GM23248 (cell line): ENCODE data around the gene ADAT3.

ENCODE experiments used
- EZH2 ChIP-seq: fragments of 200-600 bp; sonication (generic); IDR thresholded peaks from 2 replicates; pipeline ENCODE4 v1.6.1; 2018; ENCODE audit warnings: antibody characterized with exemption, mild to moderate bottlenecking; ENCODE audit not compliant: insufficient read depth, poor library complexity, severe bottlenecking
- EZH2phosphoT487 ChIP-seq: fragments of 200-600 bp; sonication (generic); IDR thresholded peaks from 2 replicates; pipeline ENCODE4 v1.6.1; 2018; ENCODE audit warnings: antibody characterized with exemption, moderate library complexity, mild to moderate bottlenecking, low read depth; ENCODE audit not compliant: insufficient read depth

DNA sequence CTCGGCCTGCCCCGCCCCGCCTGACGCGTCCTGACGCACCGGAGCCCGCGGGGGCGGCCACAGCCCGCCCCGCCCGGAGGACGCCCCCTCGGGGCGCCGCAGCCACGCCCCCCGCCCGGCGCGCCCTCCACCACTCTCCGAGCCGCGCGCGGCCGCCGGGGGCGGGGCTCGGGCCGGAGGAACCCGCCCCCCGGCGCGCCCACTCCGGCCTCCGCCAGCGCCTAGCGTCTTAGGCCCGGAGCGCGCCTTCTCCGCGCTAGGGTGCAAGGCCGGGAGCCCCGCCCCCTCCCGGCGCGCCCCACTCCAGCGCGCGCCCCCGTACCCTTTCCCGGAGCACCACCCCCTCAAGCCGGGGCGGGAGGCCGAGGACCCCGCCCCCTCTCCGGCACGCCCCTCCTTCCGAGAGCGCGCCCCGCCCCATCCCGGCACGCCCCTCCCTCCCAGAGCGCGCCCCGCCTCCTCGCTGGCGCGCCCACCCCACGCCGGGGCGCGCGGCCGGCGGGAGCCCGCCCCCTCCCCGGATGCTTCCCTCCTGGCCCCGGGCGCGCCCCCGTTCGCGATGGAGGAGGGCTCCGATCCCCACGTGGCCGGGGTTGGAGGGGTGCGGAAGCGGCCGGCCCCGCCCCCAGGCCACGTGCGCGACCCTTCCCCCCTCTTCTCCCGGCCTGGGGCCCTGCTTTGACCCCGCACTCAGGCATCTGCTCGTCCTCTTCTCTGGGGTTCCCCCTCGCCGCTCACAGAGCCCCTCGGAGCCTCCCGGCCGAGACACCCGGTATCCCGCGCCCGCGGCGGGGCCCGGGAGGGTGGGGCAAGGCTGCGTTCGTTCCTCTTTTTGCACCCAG lies 41.3 kb upstream of the ADAT3 start:
- TF ChIP-seq EZH2phosphoT487 (no peak), EZH2 (no peak)
